Midbrain (tissue), 1 donor: ENCODE measurements around the gene APLNR.
A peak's percentile ranks its signal among the peaks of the same experiment; 100 is the strongest.

Experiments used
- DNase-seq: peaks from one replicate; lab custom pipeline; 2025; lab: John Stamatoyannopoulos, UW

The APLNR gene

DNA sequence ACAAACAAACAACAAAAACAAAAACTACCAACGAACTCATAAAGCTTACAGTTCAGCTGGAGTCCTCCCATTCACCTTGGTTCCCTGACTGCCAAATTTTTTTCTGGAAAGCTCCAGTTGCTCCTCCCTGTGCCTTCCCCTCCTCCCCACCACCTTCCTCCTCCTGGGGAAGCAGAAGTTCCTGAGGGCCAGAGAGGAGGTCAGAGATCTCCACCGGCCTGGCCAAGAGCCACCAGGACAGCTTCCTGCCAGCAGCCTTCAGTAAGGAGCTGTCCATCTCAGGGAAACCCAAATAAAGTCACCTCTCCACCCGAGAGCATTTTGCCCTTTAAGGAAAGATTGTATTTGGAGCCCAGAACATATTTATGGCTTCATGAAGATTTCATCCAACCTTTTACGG, 20.0 kb downstream of the APLNR start:
- no peak for DNase-seq

DNA sequence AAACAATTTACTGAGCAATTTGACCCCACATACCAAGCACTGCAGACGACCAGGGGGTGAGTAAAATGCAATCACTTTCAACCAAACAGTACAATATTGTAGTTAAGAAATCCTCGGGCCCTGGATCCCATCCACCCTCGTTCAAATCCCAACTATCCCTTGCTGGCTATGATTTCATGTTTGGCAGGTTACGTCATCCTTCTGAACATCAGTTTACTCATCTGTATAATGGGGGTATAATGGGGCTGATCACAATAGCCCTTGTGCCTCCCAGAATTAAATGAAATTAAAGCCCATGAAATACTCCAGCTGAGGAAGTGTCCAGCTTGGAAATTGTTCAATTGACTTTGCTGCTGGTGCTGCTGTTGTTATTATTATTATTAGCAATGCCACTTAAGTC, 20.6 kb downstream of the APLNR start:
- no peak for DNase-seq

DNA sequence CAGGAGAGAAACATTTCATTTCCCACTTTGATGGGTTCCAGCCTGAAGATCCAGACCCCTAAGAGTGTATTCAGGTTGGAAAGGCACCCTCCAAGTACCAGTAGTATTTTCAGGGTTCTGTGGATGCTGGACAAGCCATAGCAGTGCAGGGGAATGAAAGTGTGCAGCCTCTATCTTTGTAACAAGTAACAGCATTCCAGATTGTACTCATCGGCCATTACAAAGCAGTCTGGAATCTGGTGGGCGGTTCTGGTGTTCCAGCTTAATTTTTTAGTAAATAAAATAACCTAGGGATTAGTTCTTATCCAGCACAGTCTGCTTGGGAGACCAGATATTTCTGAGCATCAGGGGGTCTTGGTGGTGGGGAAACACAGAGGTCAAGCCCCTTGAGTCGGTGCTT, 22.6 kb downstream of the APLNR start:
- no peak for DNase-seq

DNA sequence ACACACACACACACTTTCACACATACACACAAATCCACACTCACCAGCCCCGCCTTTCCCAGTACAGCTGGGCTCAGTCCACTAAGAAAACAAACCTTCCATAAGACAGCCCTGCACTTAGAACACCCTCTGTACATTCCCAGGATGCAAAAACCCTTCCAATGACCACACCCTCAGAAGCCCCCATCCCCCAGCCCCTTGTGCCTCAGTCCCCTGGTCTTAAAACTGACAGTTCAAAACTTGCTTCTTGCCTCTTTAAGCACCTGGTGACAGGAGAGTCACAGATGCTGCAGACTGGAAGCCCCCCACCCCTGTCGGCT, 23.0 kb downstream of the APLNR start:
- no peak for DNase-seq

DNA sequence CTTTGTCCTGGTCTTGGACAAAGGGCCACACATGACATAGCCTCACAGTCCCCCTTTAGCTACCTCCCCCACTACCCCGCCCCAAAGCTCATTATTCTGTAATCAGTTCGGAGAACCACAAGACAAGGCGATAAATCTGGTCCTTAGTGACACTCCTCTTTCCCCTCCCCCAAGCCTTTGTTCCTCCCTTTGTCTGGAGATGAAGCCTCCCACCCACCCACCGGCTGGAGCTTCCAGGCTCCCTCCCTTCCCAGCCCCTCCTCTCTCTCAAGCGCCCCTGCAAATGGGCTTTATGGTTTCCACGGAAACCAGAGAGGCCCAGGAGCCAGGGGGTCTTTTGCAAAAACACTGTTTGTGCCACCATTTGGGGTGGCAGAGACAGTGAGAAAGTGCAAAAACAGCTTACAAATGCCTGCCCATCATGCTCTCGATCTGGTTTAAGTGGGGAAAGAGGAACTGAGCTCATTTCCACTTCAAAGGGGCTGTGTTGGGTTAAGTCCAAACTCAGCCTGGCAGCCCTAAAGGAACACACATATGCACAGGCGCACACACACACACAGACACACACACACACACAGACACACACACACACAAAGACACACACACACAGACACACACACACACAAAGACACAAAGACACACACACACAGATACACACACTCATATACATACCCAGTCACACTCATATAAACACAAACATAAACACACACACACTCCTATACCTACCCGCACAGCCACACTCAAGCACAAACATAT, 23.5 kb downstream of the APLNR start:
- DNase-seq = no peak

DNA sequence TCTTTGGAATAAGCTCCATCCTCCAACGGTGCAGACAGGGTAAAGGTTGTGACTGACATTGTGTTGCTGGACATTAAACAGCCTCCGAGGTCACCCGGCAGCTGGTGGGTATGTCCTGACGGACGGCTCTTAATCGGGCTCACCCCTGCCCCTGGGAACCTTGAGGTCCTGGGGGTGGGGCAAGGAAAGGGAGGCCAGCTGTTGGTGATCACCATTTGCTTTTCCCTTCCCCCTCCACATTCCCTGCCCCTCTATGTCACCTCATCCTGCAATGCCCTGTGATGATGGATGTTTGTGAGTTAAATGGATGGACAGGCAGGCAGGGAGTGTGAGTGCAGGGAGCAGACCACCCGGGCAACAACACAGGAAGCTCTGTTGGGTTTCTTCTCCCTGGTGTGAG, 26.3 kb downstream of the APLNR start:
- no peak for DNase-seq

DNA sequence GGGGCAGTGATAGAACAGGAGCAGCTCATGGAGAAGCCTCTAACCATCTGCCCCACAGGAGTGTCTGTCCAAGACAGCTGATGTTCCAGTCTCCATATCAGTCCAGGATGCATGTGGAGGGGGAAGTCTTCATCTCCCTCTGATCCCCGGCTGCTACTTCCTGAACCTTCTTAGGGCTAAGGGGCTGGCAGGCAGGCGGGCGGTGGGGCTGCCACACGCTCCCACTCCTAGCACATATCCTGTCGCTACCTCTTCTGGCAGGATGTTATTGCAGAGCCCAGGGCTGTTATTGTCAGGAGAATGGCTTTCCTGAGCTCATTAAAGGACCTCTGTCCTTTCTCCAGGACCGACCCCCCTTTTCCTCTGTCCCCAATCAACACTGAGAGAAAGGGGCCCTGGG, 29.9 kb downstream of the APLNR start:
- DNase-seq = no peak

DNA sequence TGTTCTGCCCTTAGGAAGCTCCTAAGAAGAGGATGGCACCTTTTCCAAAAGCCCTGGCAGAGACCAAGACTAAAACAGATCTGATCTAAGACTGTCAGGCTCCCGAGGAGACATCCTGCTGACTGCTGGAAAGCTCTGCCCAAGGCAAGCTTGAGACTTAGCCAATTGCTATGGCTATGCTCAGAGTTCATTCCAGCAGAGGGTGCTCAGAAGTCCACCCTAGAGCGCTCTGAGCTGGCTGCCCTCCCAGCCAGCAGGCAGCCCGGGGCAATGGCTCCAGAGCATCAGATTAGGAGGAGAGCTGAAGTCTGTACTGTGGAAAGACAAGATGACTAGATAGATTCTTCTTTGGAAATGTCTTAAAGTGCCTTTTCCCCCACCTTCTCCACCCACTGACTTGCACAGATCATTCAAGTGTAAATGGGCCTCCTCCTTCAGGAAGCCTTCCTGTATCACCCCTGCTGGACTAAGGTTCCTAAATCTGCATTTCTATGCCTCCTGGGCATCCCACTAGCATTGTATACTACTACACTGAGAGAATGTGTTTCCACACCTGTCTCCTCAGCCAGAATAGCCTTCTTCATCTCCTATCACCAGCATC, 31.9 kb downstream of the APLNR start:
- DNase-seq = peak; percentile 41

DNA sequence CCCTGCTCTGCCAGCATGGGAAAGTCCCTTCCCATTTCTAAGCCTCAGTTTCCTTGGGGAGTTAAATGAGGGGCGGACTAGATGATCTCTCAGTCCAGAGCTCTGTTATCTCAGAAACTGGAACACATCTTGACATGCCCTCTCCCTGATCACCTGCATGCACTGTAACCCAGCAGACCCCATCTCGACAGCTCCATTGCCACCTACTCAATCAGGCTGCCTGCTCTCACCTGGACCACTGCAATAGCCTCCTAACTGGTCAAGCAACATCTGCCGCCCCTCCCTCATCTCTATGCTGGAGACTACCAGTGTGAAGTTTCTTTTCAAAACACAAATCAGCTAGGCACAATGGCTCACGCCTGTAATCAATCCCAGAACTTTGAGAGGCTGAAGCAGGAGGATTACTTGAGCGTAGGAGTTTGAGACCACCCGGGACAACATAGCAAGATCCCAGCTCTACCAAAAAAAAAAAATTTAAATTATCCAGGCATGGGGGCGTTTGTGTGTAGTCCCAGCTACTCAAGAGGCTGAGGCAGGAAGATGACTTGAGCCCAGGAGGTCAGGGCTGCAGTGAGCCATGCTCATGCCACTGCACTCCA, 33.1 kb downstream of the APLNR start:
- no peak for DNase-seq

DNA sequence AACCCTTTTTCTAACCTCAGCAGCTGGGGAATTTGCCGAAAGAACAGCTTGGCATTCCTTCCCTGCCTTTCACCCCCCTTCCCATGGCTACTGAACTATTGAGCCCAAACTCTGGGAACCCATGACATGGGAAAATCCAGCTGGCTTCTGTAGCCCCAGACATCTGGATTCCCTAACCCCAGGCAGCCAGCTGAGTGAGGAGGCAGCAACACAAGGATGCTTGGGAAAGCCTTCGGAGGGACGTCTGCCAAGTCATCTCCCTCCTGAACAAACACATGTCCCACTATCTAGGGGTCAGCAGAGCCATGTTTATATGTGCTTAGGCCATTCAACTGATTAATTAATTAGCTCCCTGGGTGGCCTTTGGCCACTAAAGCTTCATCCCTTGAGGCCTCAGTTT, 33.7 kb downstream of the APLNR start:
- no peak for DNase-seq

DNA sequence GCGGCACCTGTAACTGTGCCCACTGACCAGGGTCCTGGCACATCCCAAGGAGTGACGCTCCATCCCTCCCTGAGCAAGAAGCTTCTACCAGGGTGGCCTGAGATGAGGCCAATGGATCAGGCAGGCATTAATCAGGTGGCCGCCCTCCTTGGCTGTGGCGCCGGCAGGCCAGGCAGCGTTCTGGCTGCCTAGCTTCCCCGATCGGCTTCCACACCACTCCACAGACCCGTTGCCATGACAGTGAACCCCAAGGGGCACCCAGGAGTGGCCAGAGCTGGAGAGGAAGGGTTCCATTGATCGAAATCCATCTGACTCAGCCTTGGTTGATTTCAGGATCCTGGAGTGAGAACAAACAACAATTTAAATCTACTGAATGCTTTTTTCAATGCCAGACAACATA, 34.8 kb downstream of the APLNR start:
- peak; percentile 36 for DNase-seq

DNA sequence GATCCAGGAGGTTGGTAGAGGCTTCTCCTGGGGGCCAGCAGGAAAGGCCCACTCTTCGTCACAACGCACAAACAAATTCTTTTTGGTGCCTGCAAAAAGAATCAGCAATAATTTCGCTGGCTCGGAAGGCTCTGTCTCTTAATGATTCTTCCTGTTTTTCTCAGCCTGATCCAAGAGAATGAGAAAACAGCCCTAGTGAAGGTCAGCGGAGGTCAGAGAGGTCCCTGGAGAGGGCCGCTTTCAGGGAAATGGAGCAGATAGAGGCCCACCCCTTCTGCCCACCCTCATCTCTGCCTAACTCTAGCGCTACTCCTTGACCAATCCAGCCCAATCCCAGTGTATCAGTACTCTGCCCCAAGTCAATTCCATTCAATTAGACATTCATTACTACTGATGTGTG, 36.1 kb downstream of the APLNR start:
- no peak for DNase-seq

DNA sequence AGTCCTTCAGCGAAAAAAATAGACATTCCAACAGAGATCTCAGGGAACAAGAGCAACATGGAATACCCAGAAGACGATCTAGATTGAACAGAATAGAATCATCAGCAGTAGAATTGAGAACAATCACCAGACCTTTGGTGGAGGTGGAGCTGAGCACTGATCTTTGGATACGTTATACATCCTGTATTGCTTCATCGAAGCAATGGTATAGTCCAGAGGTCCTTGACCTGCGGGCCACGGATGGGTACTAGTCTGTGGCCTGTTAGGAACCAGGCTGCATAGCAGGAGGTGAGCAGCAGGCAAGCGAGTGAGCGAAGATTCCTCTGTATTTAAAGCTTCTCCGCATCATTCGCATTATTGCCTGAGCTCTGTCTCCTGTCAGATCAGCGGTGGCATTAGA, 37.7 kb downstream of the APLNR start:
- DNase-seq = no peak

DNA sequence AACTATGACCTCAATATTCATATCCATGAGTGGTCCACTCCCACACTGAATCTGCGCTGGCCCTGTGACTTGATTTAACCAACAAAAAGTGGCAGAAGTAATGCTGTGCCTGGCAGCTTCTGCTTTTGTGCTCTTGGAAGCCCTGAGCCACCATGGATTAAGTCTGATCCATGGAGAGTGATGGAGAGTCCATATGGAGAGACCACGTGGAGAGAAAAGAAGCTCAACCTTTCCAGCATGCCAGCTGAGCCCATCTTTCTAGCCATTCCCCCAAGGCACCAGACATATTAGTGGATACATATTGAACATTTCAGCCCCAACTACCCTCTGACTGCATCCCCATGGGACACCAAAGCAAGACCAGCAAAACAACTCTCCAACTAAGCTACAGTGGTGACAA, 39.3 kb downstream of the APLNR start:
- no peak for DNase-seq

DNA sequence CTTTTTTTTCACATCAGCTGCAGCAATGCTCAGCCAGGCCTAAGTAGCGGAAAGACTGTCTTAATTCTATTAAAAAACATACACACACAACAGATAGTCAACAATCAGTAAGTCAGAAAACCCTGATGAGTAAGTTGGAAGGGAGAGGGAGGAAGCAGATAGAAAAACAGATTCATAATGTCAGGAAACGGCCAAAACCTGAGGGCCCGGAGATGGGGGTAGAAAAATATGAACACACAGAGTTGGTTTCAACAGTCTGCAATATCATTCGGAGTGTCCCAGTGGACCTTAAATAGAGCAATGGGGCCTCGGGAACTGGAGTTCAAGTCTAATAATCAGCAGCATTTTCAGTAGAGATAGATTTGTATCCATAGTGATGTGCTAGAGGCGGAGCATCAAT, 40.5 kb downstream of the APLNR start:
- no peak for DNase-seq

DNA sequence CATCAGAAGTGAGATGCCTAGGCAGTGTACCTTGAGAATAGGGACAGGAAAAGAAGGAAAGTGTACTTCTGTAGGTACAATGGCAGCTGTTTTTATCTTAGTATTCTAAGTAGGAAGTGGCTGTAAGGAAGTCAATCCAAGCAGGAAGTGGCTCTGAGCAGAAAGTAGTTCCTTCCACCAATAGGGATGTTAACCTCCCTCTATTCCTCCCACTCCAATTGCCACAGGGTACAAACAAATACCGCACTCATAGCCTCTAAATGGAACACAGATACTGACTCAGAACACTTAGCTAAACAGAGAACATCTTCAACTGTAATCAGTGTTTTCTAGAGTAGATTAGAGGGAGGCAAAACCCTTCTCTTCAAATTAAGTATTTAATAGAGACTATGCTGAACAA, 44.7 kb downstream of the APLNR start:
- no peak for DNase-seq

DNA sequence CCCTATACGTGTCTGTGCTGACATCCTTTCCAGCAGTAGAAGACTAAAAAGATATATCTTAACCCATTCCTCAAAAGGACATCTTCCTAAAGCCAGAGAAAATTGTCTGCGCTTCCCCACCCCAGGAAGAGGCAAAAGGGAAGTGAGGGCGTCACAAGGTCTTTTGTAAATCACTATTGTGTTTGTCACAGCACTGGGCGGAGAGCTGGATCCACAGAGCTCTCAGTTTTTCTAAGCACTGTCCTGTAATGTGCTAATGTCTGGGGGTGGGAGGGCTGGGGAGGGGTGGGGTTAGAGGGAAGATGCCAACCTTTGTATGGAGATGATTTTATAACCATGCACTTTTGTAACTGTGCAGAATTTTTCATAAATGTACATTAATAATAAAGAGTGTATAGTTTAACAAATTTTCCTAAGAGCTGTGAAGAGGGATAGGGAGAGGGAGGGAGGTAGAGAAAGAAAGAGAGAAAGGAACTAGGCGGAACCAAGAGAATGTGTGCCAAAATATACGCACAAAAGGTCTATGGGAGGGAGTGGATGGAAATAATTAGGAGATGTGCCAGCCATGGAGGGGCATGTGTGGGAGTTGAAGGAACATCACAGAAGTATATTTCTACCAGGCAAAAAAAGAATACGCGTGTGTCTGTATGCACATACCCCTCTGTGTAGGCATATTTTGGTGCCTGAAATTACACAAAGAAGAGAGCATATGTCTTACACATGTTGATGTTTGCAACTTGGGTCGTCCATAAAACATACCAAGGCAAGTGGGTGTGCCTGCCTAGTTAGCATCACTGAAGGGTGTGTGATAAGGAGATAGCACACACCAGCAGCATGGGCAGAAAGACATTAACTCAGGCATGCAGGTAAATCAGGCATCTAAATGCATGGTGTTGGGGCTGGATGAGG, 45.5 kb downstream of the APLNR start:
- no peak for DNase-seq

DNA sequence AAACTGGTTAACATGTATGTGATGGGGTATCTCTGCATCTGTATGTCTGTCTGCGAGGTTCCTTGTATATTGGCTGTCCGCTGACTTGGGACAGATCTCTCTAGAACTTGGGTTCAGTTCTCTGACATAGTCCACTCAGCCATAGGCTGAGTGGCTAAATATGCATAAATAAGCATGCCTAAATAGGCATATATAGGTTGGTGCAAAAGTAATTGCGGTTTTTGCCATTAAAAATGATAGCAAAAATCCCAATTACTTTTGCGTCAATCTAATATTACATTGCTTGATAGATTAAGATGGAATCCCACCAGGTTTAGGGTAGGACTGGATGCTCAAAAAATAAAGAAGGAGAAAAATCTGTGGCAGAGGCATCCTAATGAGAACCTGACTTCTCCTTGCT, 46.5 kb downstream of the APLNR start:
- DNase-seq = no peak
